Activated naive CD4-positive, alpha-beta T cell treated with anti-CD3 and anti-CD28 coated beads, Interleukin-2, amount 50 U/mL, for 24 hours (primary cell): ENCODE measurements around the gene SEMA5A.

Experiments used
- H3K27ac Mint-ChIP-seq: one replicate; pipeline ENCODE4 v1.8.0; 2021; ENCODE audit warnings: mild to moderate bottlenecking, mixed read lengths
- H3K27me3 Mint-ChIP-seq: one replicate; pipeline ENCODE4 v1.8.0; 2021; ENCODE audit warnings: mixed read lengths
- H3K36me3 Mint-ChIP-seq: one replicate; pipeline ENCODE4 v1.8.0; 2021; ENCODE audit warnings: mixed read lengths
- H3K4me1 Mint-ChIP-seq: one replicate; pipeline ENCODE4 v1.8.0; 2021; ENCODE audit warnings: mixed read lengths
- H3K4me3 Mint-ChIP-seq: one replicate; pipeline ENCODE4 v1.8.0; 2021; ENCODE audit warnings: mild to moderate bottlenecking, mixed read lengths
- H3K9me3 Mint-ChIP-seq: one replicate; pipeline ENCODE4 v1.8.0; 2021; ENCODE audit warnings: mixed read lengths

SEMA5A gene

GRCh38 chr5:9502050-9502834 lies 43.6 kb downstream of the SEMA5A start:
- no peaks in the 10 kb centered on the region for H3K36me3 Mint-ChIP-seq
- H3K4me1 Mint-ChIP-seq, result no peaks in the 10 kb centered on the region
- H3K27me3 Mint-ChIP-seq, result no peaks in the 10 kb centered on the region
- peaks cover 5% of the 10 kb centered on the region for H3K9me3 Mint-ChIP-seq
- H3K4me3 Mint-ChIP-seq, result no peak overlapping the region
- no peak overlapping the region for H3K27ac Mint-ChIP-seq

- Mint-ChIP-seq H3K4me3 (no peak overlapping the region), H3K4me1 (no peaks in the 10 kb centered on the region), H3K27me3 (no peaks in the 10 kb centered on the region), H3K9me3 (peaks cover 5% of the 10 kb centered on the region), H3K27ac (no peak overlapping the region), H3K36me3 (no peaks in the 10 kb centered on the region)
Observed at GRCh38 chr5:9500625-9501024, 45.2 kb downstream of the SEMA5A start.

DNA sequence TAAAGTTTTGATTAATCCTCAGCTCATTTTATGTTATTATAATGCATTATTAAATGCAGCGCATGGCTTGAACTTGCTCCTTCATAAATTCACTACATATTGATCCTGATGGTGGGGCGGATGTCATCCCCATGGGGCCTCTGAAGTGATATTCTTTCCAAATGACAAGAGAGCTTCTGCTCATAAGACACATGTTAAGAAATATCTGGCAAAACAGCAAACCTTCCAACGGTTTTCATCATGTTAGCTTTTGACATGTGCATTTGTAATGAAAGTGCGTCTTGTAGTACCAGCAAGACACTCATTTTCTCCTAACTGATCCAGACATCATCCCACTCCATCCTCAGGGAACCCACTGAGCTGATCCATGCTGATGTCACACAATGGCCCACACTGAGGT lies 45.7 kb downstream of the SEMA5A start:
- peaks cover 5% of the 10 kb centered on the region for H3K9me3 Mint-ChIP-seq
- no peaks in the 10 kb centered on the region for H3K4me1 Mint-ChIP-seq
- no peak overlapping the region for H3K4me3 Mint-ChIP-seq
- H3K27ac Mint-ChIP-seq, result no peak overlapping the region
- H3K27me3 Mint-ChIP-seq, result no peaks in the 10 kb centered on the region
- H3K36me3 Mint-ChIP-seq, result no peaks in the 10 kb centered on the region

DNA sequence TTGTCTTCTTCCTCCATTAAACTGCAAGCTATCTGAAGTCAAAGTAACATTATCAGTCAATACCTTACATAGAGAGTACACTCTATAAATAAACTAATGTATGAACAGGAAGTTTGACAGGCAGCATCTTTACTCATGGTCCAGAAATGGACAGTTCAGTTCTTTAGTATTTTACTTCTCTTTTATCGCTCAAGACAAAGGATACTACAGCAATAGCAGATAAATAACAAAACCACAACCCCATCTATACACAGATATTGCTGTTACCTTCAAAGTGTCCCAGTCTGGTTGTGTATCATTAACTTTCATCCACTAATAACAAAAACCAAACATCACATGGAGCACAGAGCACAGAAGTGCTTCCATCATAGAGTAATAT lies 46.4 kb downstream of the SEMA5A start:
- Mint-ChIP-seq H3K4me1 (no peaks in the 10 kb centered on the region), H3K27ac (no peak overlapping the region), H3K27me3 (no peaks in the 10 kb centered on the region), H3K36me3 (no peaks in the 10 kb centered on the region), H3K4me3 (no peak overlapping the region), H3K9me3 (peaks cover 5% of the 10 kb centered on the region)

DNA sequence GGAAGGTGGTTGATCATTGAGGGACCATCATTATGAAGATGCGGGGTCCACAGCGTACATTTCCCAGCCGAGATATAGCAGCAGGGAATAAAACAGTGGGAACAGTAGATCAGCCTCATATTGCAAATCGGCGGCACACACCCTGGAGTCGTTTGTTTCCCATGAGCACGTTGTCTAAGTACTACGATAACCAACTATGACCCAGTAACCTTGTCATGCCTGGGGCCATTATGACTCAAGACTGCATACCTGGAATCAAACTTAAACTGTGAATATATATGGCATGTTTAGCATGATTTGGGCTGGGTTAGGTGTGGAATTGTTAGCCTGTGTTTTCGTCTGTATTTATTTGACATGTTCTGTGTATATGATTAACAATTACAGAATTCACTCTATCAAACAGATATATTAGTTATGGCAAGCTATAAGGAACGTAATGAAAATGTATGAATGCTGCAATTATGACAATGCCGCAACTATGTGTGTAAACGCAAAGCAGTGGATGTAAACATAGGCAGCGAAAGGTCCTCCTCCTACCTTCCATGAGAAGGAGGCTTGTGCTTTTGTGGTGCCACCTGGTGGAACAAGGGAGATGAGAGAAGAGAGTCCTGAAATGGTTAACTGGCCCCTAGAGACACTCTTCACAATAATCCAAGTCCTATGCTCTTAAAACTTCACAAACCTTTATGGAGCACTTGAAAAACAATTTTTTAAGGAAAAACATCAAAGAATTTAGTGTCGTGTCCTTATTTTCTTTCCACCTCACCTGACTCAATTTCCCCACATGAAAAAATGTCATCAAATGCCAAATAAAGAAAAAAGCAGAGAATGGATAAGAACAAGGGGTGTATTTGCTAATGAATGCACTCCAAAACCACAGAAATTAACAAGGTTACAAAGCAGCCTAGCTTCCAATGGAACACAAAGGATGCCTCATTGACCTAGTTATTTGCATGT lies 47.1 kb downstream of the SEMA5A start:
- Mint-ChIP-seq H3K9me3 (peaks cover 5% of the 10 kb centered on the region), H3K4me1 (no peaks in the 10 kb centered on the region), H3K27ac (no peak overlapping the region), H3K4me3 (no peak overlapping the region), H3K36me3 (no peaks in the 10 kb centered on the region), H3K27me3 (no peaks in the 10 kb centered on the region)

DNA sequence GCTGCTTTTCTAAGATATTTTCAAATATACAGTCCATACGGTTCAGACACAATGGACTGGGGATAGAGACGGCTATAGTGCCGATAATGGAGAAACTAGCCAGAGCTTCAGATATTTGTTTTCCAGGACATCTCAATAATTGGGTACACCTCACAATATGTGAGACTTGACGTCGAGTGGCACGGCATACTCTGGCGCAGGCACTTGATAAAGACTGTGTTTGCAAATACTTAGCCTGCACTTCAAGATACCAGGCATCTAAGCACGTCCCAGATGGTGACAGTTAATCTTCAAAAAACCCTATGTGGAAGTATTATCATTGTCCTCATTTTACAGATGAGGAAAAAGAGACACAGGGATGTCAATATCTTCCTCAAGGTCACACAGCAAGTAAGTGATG lies 48.5 kb downstream of the SEMA5A start:
- H3K27ac Mint-ChIP-seq, result no peak overlapping the region
- H3K9me3 Mint-ChIP-seq, result peaks cover 5% of the 10 kb centered on the region
- no peaks in the 10 kb centered on the region for H3K27me3 Mint-ChIP-seq
- H3K36me3 Mint-ChIP-seq, result no peaks in the 10 kb centered on the region
- no peaks in the 10 kb centered on the region for H3K4me1 Mint-ChIP-seq
- no peak overlapping the region for H3K4me3 Mint-ChIP-seq

DNA sequence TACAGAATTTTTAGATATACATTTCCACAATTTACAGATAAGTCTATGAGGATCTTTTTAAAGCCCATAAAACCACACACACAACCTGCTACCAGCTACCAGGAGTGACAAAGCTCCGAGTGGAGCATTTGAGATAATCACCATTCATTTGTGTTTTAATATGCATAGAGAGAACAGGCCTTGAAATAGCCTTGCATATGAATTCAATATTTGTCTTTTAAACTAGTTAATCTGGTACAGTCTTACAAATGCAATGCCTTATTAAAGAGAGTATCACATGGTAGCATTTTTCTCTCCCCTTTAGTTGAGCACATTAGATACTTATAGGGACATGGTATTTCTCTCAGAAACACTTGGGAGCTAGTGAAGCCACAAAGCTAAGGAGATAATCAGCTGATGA lies 49.1 kb downstream of the SEMA5A start:
- Mint-ChIP-seq H3K4me1 (no peaks in the 10 kb centered on the region), H3K9me3 (peaks cover 5% of the 10 kb centered on the region), H3K36me3 (no peaks in the 10 kb centered on the region), H3K27ac (no peak overlapping the region), H3K27me3 (no peaks in the 10 kb centered on the region), H3K4me3 (no peak overlapping the region)

DNA sequence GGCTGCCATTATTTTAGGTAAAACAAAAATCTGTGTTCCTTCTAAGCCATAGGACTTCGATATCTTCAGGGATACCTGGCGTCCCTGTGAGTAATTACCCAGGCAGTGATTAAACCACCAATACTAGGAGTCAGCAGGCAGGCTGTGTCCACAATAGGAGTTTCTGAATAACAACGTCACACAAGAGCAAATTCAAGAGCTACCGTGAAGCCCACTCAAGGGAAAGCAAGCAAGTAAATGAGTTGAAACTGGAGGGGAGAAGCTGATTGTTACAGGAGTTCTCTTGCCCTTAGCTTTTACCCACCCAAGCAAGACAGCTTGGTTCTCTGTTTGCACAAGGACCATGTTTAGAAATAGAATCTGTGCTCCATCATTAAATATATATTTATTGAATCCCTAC lies 50.8 kb downstream of the SEMA5A start:
- Mint-ChIP-seq H3K4me3 (no peak overlapping the region), H3K4me1 (no peaks in the 10 kb centered on the region), H3K27me3 (no peaks in the 10 kb centered on the region), H3K27ac (no peak overlapping the region), H3K36me3 (no peaks in the 10 kb centered on the region), H3K9me3 (peaks cover 5% of the 10 kb centered on the region)

DNA sequence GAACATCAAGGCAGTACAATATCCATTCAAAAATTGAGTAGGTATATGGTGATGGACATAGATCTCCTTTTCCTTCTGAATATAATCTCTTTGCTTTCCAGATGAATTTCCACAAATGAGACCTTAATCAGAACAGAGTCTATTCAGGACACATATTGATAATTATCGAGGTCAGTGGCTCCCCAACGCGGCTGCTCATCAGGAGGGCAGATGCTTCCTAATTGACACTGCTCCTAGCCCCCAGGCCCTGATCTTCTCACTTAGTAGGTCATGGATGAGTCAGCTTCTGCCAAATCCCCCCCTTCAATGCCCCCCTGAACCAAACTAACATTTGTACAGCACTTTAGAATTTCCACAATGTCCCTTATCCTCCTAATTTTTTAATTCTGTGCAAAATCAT lies 51.6 kb downstream of the SEMA5A start:
- H3K9me3 Mint-ChIP-seq, result peaks cover 5% of the 10 kb centered on the region
- H3K4me3 Mint-ChIP-seq, result no peak overlapping the region
- no peaks in the 10 kb centered on the region for H3K4me1 Mint-ChIP-seq
- H3K36me3 Mint-ChIP-seq, result no peaks in the 10 kb centered on the region
- H3K27me3 Mint-ChIP-seq, result no peaks in the 10 kb centered on the region
- no peak overlapping the region for H3K27ac Mint-ChIP-seq

DNA sequence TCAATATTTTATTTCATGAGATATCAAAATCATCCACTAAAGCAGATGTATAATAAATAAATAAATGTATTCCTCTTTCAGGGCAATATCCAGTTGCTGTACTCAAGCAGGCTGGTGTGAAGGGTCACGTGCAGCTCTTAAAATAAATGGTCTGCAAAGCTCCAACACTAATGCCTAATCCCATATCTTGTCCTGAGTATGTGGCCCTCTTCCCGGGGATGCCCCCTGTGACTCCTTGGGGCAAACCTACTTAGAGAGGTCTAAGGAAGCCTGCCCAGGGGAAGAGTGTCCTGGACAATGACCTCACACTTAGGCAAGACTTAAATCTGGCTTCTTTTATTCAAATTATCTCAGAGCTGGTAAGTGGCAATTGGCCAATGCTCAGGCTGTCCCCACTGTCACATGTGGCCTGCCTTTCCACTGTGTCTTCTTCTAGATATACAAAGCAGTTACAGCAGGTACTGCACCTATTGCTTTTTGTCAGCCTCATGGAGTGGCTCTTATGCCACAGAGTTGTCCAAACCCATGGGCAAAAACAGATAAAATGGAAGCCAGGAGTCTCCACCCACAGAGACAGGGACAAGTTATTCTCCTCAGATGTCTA lies 55.3 kb downstream of the SEMA5A start:
- Mint-ChIP-seq H3K4me3 (no peak overlapping the region), H3K36me3 (no peaks in the 10 kb centered on the region), H3K4me1 (no peaks in the 10 kb centered on the region), H3K9me3 (no peaks in the 10 kb centered on the region), H3K27ac (no peak overlapping the region), H3K27me3 (no peaks in the 10 kb centered on the region)

GRCh38 chr5:9483779-9484178 lies 62.1 kb downstream of the SEMA5A start:
- H3K4me1 Mint-ChIP-seq, result no peaks in the 10 kb centered on the region
- no peaks in the 10 kb centered on the region for H3K27me3 Mint-ChIP-seq
- H3K36me3 Mint-ChIP-seq, result no peaks in the 10 kb centered on the region
- H3K9me3 Mint-ChIP-seq, result no peaks in the 10 kb centered on the region
- no peak overlapping the region for H3K27ac Mint-ChIP-seq
- no peak overlapping the region for H3K4me3 Mint-ChIP-seq

GRCh38 chr5:9483243-9483642 lies 62.6 kb downstream of the SEMA5A start:
- Mint-ChIP-seq H3K4me3 (no peak overlapping the region), H3K27me3 (no peaks in the 10 kb centered on the region), H3K4me1 (no peaks in the 10 kb centered on the region), H3K9me3 (no peaks in the 10 kb centered on the region), H3K36me3 (no peaks in the 10 kb centered on the region), H3K27ac (no peak overlapping the region)

DNA sequence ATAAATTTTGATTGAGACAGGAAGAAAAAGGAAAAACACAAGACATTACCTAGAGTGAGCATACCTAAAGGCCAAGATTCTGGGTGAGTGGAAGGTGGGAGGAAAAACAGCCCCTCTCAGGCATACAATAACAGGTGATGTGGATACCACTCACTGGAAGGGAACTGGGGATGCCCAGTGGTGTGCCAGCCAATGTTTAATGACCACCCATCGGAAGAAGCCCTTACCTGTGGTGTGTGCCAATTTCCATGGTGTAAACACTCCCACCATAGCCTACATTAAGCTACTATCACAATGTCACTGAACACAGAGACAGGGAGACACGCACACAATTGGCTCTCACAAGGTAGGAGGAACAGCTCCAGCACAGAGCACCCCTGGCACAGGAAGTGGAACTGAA lies 63.5 kb downstream of the SEMA5A start:
- Mint-ChIP-seq H3K27ac (no peak overlapping the region), H3K4me1 (no peaks in the 10 kb centered on the region), H3K9me3 (peaks cover 3% of the 10 kb centered on the region), H3K4me3 (no peak overlapping the region), H3K27me3 (no peaks in the 10 kb centered on the region), H3K36me3 (no peaks in the 10 kb centered on the region)

- H3K27ac Mint-ChIP-seq, result no peak overlapping the region
- H3K27me3 Mint-ChIP-seq, result no peaks in the 10 kb centered on the region
- H3K4me1 Mint-ChIP-seq, result no peaks in the 10 kb centered on the region
- peaks cover 11% of the 10 kb centered on the region for H3K9me3 Mint-ChIP-seq
- no peak overlapping the region for H3K4me3 Mint-ChIP-seq
- H3K36me3 Mint-ChIP-seq, result no peaks in the 10 kb centered on the region
Observed at GRCh38 chr5:9480499-9480898, 65.4 kb downstream of the SEMA5A start.

GRCh38 chr5:9479990-9480389 lies 65.9 kb downstream of the SEMA5A start:
- Mint-ChIP-seq H3K36me3 (no peaks in the 10 kb centered on the region), H3K27me3 (no peaks in the 10 kb centered on the region), H3K4me1 (no peaks in the 10 kb centered on the region), H3K4me3 (no peak overlapping the region), H3K9me3 (peaks cover 15% of the 10 kb centered on the region), H3K27ac (no peak overlapping the region)

DNA sequence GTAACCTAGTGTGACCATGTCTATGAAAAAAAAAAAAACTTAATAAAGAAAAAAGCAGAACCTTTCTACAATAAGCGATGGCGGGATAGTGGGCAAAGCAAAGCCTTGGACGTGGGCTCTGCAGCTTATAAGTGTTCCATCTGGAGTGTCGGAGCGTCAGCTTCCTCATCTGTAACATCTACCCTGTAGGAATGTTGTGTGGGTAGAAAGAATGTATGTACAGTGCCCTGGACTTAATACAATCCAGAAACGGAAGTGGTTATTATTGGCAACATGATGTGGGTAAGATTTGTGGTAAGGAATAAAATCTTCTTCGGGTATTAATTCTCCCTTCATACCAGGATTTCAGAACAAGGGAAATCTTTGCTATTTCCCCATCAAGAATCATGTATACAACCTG lies 66.5 kb downstream of the SEMA5A start:
- no peaks in the 10 kb centered on the region for H3K4me1 Mint-ChIP-seq
- no peak overlapping the region for H3K4me3 Mint-ChIP-seq
- no peaks in the 10 kb centered on the region for H3K27me3 Mint-ChIP-seq
- no peaks in the 10 kb centered on the region for H3K36me3 Mint-ChIP-seq
- peaks cover 16% of the 10 kb centered on the region for H3K9me3 Mint-ChIP-seq
- H3K27ac Mint-ChIP-seq, result no peak overlapping the region
